Measurements from ENCODE around the gene TRAF1. TPM values are rescaled to one million over a fixed set of nuclear protein-coding genes. Genes with fewer than 3 reads are reported as not detected.

The TRAF1 gene
- total and polyA plus RNA-seq, 2 donors (not counting 1 experiment from before 2014, with no cell fraction given), result 12.2 to 19.5 TPM

- Histone ChIP-seq H3K36me3 (replicated peaks in 1 of 2; ENCODE audit: control extremely low read depth in 1 of 2, control insufficient read depth in 1 of 2, extremely low read depth in 1 of 2, insufficient read depth in 2 of 2, low read length in 1 of 2) (peaks cover 0 to 3% of the 10 kb centered on the region in 2 experiments), H3K4me2 (replicated peaks; ENCODE audit: low read depth, low read length, poor library complexity, severe bottlenecking) (no peak overlapping the region), H3K9me3 (ENCODE audit: control extremely low read depth in 1 of 3, control insufficient read depth in 2 of 3, insufficient read depth in 1 of 3, low read length in 2 of 3) (peaks cover 0 to 5% (median 0%) of the 10 kb centered on the region in 3 donors), H3K79me2 (ENCODE audit: control insufficient read depth, insufficient read depth, low read length) (no peaks in the 10 kb centered on the region), H4K20me1 (ENCODE audit: control insufficient read depth, insufficient read depth, low read length, poor library complexity, severe bottlenecking) (no peaks in the 10 kb centered on the region), H3K9ac (ENCODE audit: low read length) (no peak overlapping the region), H3K27ac (ENCODE audit: low read length in 2 of 2) (no peak overlapping the region), H2AFZ (ENCODE audit: insufficient read depth, low read depth, low read length, poor library complexity, severe bottlenecking) (no peak overlapping the region), H3K4me1 (ENCODE audit: control insufficient read depth in 2 of 2, insufficient read depth in 2 of 2, low read length in 2 of 2) (peaks cover 14 to 38% of the 10 kb centered on the region in 2 donors), H3K4me3 (ENCODE audit: control extremely low read depth in 1 of 5, extremely low read depth in 1 of 5, insufficient read depth in 1 of 5, low read depth in 2 of 5, low read length in 4 of 5) (no peak overlapping the region), H3K27me3 (replicated peaks in 1 of 4; ENCODE audit: control extremely low read depth in 1 of 4, control insufficient read depth in 3 of 4, insufficient read depth in 4 of 4, low read length in 3 of 4) (no peaks in the 10 kb centered on the region)
- WGBS (ENCODE audit: insufficient coverage), result 95% methylated on average over 20 of the region's 20 CpGs
- no peak for ATAC-seq (ENCODE audit: low read depth)
- TF ChIP-seq CTCF (IDR thresholded peaks at IDR 0.05) (no peak), EZH2 (IDR thresholded peaks at IDR 0.05; ENCODE audit: borderline replicate concordance, insufficient read depth, low read depth, low read length, poor library complexity, severe bottlenecking) (no peak)
- DNase-seq, result no peak
- intact Hi-C loops (cut with micrococcal nuclease), result no loop called here
- ChIA-PET POLR2A (no interaction called here), CTCF (interaction anchor here (0.6 to 1.0 kb wide), 2 partner anchors 18 to 51 kb away, joined by 3 read pairs; no protein-coding TSS in a partner anchor)
- Mint-ChIP-seq H3K4me1 (peaks cover 45% of the 10 kb centered on the region), H3K4me3 (no peak overlapping the region), H3K27ac (peak overlapping the region; percentile 10), H3K27me3 (no peaks in the 10 kb centered on the region), H3K9me3 (ENCODE audit: insufficient read depth) (no peaks in the 10 kb centered on the region)
Observed at GRCh38 chr9:120918931-120919842, 7.4 kb downstream of the TRAF1 start.

All from B cell (primary cell).